T-helper 17 cell (primary cell): ENCODE measurements around the gene CD22. TPM values are rescaled to one million over a fixed set of nuclear protein-coding genes. Genes with fewer than 3 reads are reported as not detected.

Experiments used
- ATAC-seq: fragments of 150-1000 bp; cut with Tn5 transposase; 2 replicates; pipeline ENCODE4 v1.10.0; 2021; ENCODE audit warnings: mild to moderate bottlenecking, moderate library complexity
- DNase-seq, 3 donors: peaks; one replicate each; pipeline versions ENCODE4 v3.0.0 to v3.0.0-alpha.2; 2020 to 2021
- H3K9me3 ChIP-seq: one replicate; pipeline ENCODE4 v1.7.0; 2013; ENCODE audit warnings: low read length, mild to moderate bottlenecking; ENCODE audit not compliant: control insufficient read depth, poor library complexity, severe bottlenecking
- H3K27ac Mint-ChIP-seq: one replicate; pipeline ENCODE4 v1.8.0; 2022; ENCODE audit warnings: mild to moderate bottlenecking, moderate library complexity, mixed read lengths
- H3K27me3 Mint-ChIP-seq: one replicate; pipeline ENCODE4 v1.8.0; 2022; ENCODE audit warnings: mixed read lengths
- H3K36me3 Mint-ChIP-seq: one replicate; pipeline ENCODE4 v1.8.0; 2022; ENCODE audit warnings: low read depth, mixed read lengths
- H3K4me1 Mint-ChIP-seq: one replicate; pipeline ENCODE4 v1.8.0; 2022; ENCODE audit warnings: mild to moderate bottlenecking, mixed read lengths
- H3K4me3 Mint-ChIP-seq: one replicate; pipeline ENCODE4 v1.8.0; 2022; ENCODE audit warnings: mild to moderate bottlenecking, moderate library complexity, mixed read lengths
- total RNA-seq, 4 donors: library from RNA in 2 of 4; stranded (reverse) in 2 of 4; gene quantifications; one replicate each; pipeline ENCODE4 v1.2.3 and lab custom pipeline; 2022 to 2026

CD22 gene
- total RNA-seq, 2 donors from 2014 or later: 1.3 to 36.1 TPM

GRCh38 chr19:35342430-35342829 lies 13.4 kb downstream of the CD22 start:
- peak overlapping the region; percentile 74 for H3K27ac Mint-ChIP-seq
- H3K27me3 Mint-ChIP-seq: peaks cover 14% of the 10 kb centered on the region
- peaks cover 27% of the 10 kb centered on the region for H3K4me1 Mint-ChIP-seq
- H3K9me3 ChIP-seq: no peaks in the 10 kb centered on the region
- DNase-seq (peak in 1 of 3 donors; percentile 0), ATAC-seq (no peak)
- H3K36me3 Mint-ChIP-seq: no peaks in the 10 kb centered on the region
- H3K4me3 Mint-ChIP-seq: peak overlapping the region; percentile 70

DNA sequence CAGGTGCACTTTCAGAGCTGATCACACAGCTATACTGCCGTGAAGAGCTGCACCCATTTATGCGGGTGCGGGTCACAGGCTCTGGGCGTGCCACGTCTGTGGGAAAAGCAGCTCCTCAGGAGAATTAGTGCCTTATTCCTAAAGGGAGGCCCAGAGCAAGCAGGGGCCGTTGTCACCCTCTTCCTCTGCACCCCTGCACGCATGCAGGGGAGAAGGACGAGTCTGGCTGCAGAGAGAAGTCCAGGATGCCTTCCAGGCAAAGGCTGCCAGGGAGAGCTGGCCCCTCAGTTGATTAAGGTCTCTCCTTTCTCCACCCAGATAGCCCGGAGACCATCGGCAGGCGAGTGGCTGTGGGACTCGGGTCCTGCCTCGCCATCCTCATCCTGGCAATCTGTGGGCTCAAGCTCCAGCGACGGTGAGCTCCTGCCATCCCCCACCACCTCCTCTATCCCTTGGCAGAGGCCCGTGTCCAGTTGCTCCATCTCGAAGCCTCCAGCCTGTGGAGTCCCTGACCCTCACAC lies 15.6 kb downstream of the CD22 start:
- DNase-seq (peak in 1 of 3 donors; percentile 3), ATAC-seq (no peak)
- Mint-ChIP-seq H3K4me1 (peaks cover 35% of the 10 kb centered on the region), H3K36me3 (no peaks in the 10 kb centered on the region), H3K4me3 (no peak overlapping the region), H3K27ac (peak overlapping the region; percentile 94), H3K27me3 (peaks cover 17% of the 10 kb centered on the region)
- H3K9me3 ChIP-seq: no peaks in the 10 kb centered on the region

DNA sequence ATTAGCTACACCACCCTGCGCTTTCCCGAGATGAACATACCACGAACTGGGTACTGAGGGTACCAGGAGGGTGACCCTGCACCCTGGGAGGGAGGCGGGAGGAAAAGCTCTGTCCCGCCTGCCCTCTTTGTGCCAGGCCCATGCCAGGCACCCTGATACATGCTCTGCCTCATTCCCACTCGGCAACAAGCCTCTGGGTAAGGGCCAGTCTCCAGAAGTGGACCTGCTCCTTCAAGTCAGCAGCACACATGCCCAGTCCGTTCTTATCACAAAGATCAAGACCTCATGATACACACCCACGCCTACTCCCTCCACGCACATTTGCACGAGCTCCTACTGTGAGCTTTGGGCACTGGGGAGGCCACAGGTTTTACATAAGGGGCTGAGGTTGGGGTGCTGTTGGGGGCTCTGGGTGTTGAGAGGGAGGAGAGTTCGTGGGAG lies 16.7 kb downstream of the CD22 start:
- Mint-ChIP-seq H3K27ac (peak overlapping the region; percentile 94), H3K4me1 (peaks cover 36% of the 10 kb centered on the region), H3K36me3 (no peaks in the 10 kb centered on the region), H3K27me3 (peaks cover 18% of the 10 kb centered on the region), H3K4me3 (no peak overlapping the region)
- DNase-seq (no peak), ATAC-seq (no peak)
- no peaks in the 10 kb centered on the region for H3K9me3 ChIP-seq

DNA sequence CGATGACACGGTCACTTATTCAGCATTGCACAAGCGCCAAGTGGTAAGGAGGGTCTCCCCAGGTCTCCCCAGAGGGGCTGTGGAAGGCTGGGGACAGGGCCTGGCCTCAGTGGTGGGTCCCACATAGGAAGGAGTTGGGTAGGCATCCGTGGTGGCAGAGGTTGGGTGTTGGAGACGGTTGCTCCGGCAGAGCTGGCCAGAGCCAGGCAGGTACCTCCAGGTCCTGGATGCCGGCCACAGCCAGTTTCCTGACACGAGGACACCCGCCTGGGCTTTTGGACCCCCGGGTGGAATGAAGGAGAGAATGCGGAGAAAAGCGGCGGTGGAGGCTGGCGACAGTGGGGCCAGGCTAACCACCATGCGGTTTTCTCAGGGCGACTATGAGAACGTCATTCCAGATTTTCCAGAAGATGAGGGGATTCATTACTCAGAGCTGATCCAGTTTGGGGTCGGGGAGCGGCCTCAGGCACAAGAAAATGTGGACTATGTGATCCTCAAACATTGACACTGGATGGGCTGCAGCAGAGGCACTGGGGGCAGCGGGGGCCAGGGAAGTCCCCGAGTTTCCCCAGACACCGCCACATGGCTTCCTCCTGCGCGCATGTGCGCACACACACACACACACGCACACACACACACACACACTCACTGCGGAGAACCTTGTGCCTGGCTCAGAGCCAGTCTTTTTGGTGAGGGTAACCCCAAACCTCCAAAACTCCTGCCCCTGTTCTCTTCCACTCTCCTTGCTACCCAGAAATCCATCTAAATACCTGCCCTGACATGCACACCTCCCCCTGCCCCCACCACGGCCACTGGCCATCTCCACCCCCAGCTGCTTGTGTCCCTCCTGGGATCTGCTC lies 17.4 kb downstream of the CD22 start:
- H3K4me3 Mint-ChIP-seq: peak overlapping the region; percentile 79
- peak; percentile 59 to 73 (median 71) for DNase-seq

GRCh38 chr19:35347171-35347929 lies 18.4 kb downstream of the CD22 start, which contains the start of gene FFAR1:
Gene FFAR1, plus strand, starts transcription at chr19:35347902. Its CDS starts 3,650 bp downstream, at chr19:35351552.
- ATAC-seq: peak; percentile 77
- no peaks in the 10 kb centered on the region for H3K36me3 Mint-ChIP-seq

More for the DNA sequence above, 17.4 kb downstream of the CD22 start:
- no peaks in the 10 kb centered on the region for H3K9me3 ChIP-seq
- H3K27me3 Mint-ChIP-seq: peaks cover 18% of the 10 kb centered on the region
- ATAC-seq: peak; percentile 80
- H3K36me3 Mint-ChIP-seq: no peaks in the 10 kb centered on the region
- peaks cover 36% of the 10 kb centered on the region for H3K4me1 Mint-ChIP-seq
- peak overlapping the region; percentile 94 for H3K27ac Mint-ChIP-seq

GRCh38 chr19:35347930-35348298 lies 18.9 kb downstream of the CD22 start:
- no peak for ATAC-seq
- H3K27ac Mint-ChIP-seq: peak overlapping the region; percentile 94

More at GRCh38 chr19:35347171-35347929, 18.4 kb downstream of the CD22 start, which contains the start of gene FFAR1:
- no peaks in the 10 kb centered on the region for H3K9me3 ChIP-seq
- Mint-ChIP-seq H3K4me3 (peak within 1 kb of the TSS; percentile 79), H3K27me3 (peaks cover 18% of the 10 kb centered on the region), H3K4me1 (peaks cover 33% of the 10 kb centered on the region), H3K27ac (peak within 1 kb of the TSS; percentile 94)
- peak in 2 of 3 donors; percentile 32 to 42 for DNase-seq

DNA sequence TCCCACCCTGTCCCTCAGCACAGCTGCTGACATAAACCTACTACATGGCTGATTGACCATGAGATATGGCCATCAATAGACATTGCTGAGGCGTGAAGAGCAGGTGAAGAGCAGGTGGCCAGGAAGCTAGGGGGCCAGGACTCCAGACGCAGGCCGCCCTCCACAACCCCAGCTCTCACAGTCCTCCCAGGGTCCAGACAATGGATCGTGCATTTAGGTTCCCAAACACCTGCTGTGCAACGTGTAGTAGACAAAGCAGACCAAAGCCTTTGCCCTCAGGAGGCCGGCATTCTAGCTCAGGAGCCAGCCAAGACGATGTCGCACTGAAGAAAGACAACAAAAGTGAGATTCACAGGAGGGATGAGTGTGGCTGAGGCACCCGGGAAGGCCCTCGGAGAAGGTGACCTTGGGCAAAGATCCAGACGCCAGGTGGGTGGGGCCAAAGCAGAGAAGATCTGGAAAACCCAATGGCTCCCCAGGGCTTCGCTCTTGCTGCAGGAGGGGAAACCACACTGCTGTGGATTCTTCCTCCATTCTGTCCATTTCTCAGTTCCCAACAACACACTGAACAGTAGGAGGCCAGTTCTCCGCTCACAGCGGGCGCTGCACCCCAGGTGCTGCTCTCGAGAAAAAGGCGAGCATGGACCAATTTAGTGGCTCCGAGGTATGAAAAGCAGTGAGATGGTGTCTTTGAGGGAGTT lies 20.1 kb downstream of the CD22 start:
- H3K36me3 Mint-ChIP-seq: no peaks in the 10 kb centered on the region
- no peak for ATAC-seq

More at GRCh38 chr19:35347930-35348298, 18.9 kb downstream of the CD22 start:
- no peaks in the 10 kb centered on the region for H3K9me3 ChIP-seq
- H3K27me3 Mint-ChIP-seq: peaks cover 18% of the 10 kb centered on the region
- peaks cover 35% of the 10 kb centered on the region for H3K4me1 Mint-ChIP-seq
- peak overlapping the region; percentile 79 for H3K4me3 Mint-ChIP-seq
- no peak for DNase-seq
- no peaks in the 10 kb centered on the region for H3K36me3 Mint-ChIP-seq

DNA sequence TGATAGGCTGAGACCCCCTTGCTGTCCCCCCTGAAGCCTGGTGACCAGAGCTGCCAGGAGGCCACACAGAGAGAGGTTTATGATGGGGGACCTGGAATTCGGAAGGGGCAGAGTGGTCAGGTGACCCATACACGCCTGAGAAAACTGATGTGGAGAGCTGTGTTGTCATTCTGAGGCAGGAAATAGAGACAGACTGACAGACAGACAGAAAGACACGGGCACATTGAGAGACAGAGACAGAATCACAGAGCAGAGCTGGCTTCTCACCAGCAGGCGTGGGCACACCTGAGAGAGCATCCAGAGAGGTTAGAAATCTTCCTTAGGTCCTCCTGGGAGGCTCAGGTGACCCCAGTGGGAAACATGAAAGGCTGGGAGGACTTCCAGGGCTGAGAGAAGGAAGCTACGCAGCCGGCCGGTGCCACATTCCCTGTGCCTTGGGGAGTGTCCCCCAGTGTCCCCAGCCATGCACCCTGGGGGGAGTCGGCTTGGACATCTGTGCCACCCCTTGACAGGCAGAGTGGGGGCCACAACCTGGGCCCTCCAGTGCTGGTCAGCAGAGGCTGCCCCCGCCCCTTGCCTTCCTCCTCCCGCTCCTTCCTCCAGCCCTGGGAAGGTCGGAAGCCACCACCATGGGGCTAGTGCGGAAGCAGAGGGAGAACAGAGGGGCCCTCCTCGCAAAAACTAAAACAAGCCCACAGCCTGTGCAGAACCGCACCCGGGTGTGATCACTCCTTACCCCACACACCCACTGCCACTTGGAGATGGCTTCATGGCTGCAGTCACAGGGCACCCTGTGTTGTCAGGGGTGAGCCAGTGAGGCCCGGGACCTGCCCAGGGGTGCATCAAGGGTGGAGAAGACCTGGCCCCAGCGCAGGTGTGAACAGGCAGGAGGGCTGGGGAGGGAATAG lies 20.9 kb downstream of the CD22 start:
- Mint-ChIP-seq H3K36me3 (no peaks in the 10 kb centered on the region), H3K4me1 (peaks cover 31% of the 10 kb centered on the region), H3K27ac (peak overlapping the region; percentile 83), H3K27me3 (peaks cover 14% of the 10 kb centered on the region), H3K4me3 (no peak overlapping the region)
- DNase-seq (peak in 1 of 3 donors; percentile 3), ATAC-seq (no peak)
- no peaks in the 10 kb centered on the region for H3K9me3 ChIP-seq

More for the DNA sequence above, 20.1 kb downstream of the CD22 start:
- peaks cover 32% of the 10 kb centered on the region for H3K4me1 Mint-ChIP-seq
- no peaks in the 10 kb centered on the region for H3K9me3 ChIP-seq
- peak overlapping the region; percentile 83 for H3K27ac Mint-ChIP-seq
- no peak for DNase-seq
- no peak overlapping the region for H3K4me3 Mint-ChIP-seq
- peaks cover 14% of the 10 kb centered on the region for H3K27me3 Mint-ChIP-seq

DNA sequence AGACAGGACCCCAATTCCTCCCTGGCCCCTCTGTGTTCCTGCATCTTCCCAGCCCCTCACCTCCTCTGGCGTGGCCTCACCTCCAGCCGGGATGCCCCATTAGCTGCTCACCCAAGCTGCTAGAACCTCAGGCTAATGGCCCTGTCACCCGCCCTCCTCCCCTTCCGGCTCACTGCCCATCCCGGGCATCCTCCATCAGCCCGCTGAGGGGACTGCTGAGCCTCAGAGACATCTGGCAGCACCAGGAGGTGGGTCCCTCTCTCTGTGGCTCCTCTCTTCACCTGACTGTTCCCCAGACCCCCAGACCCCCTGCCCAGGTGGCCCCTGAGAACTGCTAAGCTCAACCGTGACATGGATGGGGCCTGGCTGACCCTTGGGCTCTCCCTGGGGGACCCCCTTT lies 21.6 kb downstream of the CD22 start:
- Mint-ChIP-seq H3K36me3 (no peaks in the 10 kb centered on the region), H3K27ac (no peak overlapping the region), H3K4me1 (peaks cover 30% of the 10 kb centered on the region), H3K4me3 (no peak overlapping the region), H3K27me3 (peaks cover 12% of the 10 kb centered on the region)
- DNase-seq: no peak
- no peaks in the 10 kb centered on the region for H3K9me3 ChIP-seq
- ATAC-seq: no peak

DNA sequence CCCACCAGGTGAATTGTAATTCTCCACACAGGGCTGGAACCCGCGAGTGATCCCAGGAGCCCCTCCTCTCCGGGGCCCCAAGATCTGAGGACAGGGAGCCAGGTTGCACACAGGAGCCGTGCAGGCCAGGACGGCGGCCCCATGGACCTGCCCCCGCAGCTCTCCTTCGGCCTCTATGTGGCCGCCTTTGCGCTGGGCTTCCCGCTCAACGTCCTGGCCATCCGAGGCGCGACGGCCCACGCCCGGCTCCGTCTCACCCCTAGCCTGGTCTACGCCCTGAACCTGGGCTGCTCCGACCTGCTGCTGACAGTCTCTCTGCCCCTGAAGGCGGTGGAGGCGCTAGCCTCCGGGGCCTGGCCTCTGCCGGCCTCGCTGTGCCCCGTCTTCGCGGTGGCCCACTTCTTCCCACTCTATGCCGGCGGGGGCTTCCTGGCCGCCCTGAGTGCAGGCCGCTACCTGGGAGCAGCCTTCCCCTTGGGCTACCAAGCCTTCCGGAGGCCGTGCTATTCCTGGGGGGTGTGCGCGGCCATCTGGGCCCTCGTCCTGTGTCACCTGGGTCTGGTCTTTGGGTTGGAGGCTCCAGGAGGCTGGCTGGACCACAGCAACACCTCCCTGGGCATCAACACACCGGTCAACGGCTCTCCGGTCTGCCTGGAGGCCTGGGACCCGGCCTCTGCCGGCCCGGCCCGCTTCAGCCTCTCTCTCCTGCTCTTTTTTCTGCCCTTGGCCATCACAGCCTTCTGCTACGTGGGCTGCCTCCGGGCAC lies 22.6 kb downstream of the CD22 start:
- no peak for ATAC-seq
- H3K9me3 ChIP-seq: no peaks in the 10 kb centered on the region
- Mint-ChIP-seq H3K27ac (no peak overlapping the region), H3K4me1 (peaks cover 22% of the 10 kb centered on the region), H3K36me3 (peaks cover 2% of the 10 kb centered on the region), H3K27me3 (peaks cover 4% of the 10 kb centered on the region), H3K4me3 (no peak overlapping the region)
- peak in 1 of 3 donors; percentile 3 for DNase-seq

GRCh38 chr19:35352177-35352447 lies 23.1 kb downstream of the CD22 start:
- Mint-ChIP-seq H3K27ac (no peak overlapping the region), H3K27me3 (peaks cover 4% of the 10 kb centered on the region), H3K4me3 (no peak overlapping the region), H3K36me3 (peaks cover 2% of the 10 kb centered on the region), H3K4me1 (peaks cover 17% of the 10 kb centered on the region)
- H3K9me3 ChIP-seq: no peaks in the 10 kb centered on the region
- no peak for ATAC-seq
- DNase-seq: no peak
